Gastroesophageal sphincter (tissue), 3 donors: Measurements from ENCODE around the gene SOX11.

ENCODE experiments used
- EP300 ChIP-seq: sonication (generic); formaldehyde crosslinking; IDR thresholded peaks from one replicate; pipeline ENCODE4 v1.6.1; 2017; ENCODE audit warnings: antibody characterized with exemption, mild to moderate bottlenecking
- POLR2A ChIP-seq, 2 donors: fragments of 450-650 bp; IDR thresholded peaks; one replicate each; pipeline ENCODE4 v1.6.1; 2017; ENCODE audit warnings: antibody characterized with exemption in 2 of 2, mild to moderate bottlenecking in 2 of 2, moderate library complexity in 1 of 2
- TF ChIP-seq, protein P1 (sequence below), 4 experiments: fragments of 200-600 bp in 2 of 4; fragments of 450-650 bp in 2 of 4; sonication (generic) in 1 of 4; IDR thresholded peaks; one replicate each; pipeline ENCODE4 v1.5.1; 2017 to 2019; ENCODE audit warnings: antibody characterized with exemption in 4 of 4, mild to moderate bottlenecking in 2 of 4, moderate library complexity in 2 of 4

DNA sequence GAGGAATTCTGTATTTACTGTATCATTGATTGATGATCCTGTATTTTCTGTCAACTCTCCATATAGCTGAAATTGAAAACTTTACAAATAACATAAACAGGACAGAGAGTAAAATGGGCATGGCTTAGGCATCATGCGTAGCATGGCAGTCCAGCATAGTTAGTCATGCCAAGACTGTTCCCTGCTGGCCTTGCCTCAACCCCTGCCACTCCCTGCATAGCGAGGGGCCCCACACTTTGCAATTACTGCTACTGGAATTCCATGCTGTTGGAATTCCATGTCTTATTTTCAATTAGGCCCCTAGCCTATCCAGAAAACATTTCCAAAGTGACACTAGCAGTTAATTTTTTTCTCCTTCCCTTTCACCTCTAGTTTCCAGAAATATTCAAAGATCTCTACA lies 15.1 kb upstream of the SOX11 start:
- TF ChIP-seq, protein P1, sequence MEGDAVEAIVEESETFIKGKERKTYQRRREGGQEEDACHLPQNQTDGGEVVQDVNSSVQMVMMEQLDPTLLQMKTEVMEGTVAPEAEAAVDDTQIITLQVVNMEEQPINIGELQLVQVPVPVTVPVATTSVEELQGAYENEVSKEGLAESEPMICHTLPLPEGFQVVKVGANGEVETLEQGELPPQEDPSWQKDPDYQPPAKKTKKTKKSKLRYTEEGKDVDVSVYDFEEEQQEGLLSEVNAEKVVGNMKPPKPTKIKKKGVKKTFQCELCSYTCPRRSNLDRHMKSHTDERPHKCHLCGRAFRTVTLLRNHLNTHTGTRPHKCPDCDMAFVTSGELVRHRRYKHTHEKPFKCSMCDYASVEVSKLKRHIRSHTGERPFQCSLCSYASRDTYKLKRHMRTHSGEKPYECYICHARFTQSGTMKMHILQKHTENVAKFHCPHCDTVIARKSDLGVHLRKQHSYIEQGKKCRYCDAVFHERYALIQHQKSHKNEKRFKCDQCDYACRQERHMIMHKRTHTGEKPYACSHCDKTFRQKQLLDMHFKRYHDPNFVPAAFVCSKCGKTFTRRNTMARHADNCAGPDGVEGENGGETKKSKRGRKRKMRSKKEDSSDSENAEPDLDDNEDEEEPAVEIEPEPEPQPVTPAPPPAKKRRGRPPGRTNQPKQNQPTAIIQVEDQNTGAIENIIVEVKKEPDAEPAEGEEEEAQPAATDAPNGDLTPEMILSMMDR (IDR thresholded peaks at IDR 0.05) = no peak
- TF ChIP-seq POLR2A (IDR thresholded peaks at IDR 0.05) (no peak), EP300 (no peak)
